Measurements from ENCODE around the gene FHOD3. TPM values are rescaled to one million over a fixed set of nuclear protein-coding genes. Genes with fewer than 3 reads are reported as not detected.

FHOD3 gene
- total RNA-seq, 1 experiment from 2014 or later, result 22.7 TPM

- ATAC-seq, result no peak
- ChIA-PET POLR2A (no interaction called here), CTCF (no interaction called here)
- no peak overlapping the region for H3K4me3 ChIP-seq (ENCODE audit: low read depth in 2 of 2, low read length in 2 of 2)
- H3K9me3 ChIP-seq (ENCODE audit: control insufficient read depth, insufficient read depth, low read depth, low read length), result no peaks in the 10 kb centered on the region
- H3K27ac ChIP-seq (ENCODE audit: low read length), result no peak overlapping the region
- BruUV-seq (replicated peaks), result no TSS peak
- TF ChIP-seq CTCF (IDR thresholded peaks at IDR 0.05) (no peak), TCF7L2 (IDR thresholded peaks at IDR 0.05; ENCODE audit: low read depth, low read length) (no peak), SIN3A (IDR thresholded peaks at IDR 0.05; ENCODE audit: borderline replicate concordance, insufficient read depth, low read depth, low read length) (no peak), REST (IDR thresholded peaks at IDR 0.05; ENCODE audit: insufficient read depth in 1 of 2, low read depth in 2 of 2, low read length in 1 of 2) (no peak), POLR2AphosphoS5 (IDR thresholded peaks at IDR 0.05; ENCODE audit: low read depth, low read length) (no peak)
- in situ Hi-C loops (cut with HindIII; ENCODE audit: low pct_unique_long_range_greater_than_20kb, low sequenced_read_pairs), result no loop called here
- DNase-seq (ENCODE audit: low read depth, low spot score), result no peak
- no peaks in the 10 kb centered on the region for H3K36me3 ChIP-seq (ENCODE audit: control insufficient read depth, insufficient read depth, low read length)
- H3K4me1 ChIP-seq (ENCODE audit: control insufficient read depth, insufficient read depth, low read length), result peaks cover 4% of the 10 kb centered on the region
- no peaks in the 10 kb centered on the region for H3K27me3 ChIP-seq (ENCODE audit: control insufficient read depth, insufficient read depth, low read length)
- intact Hi-C loops (cut with micrococcal nuclease; ENCODE audit: unreplicated experiment), result no loop called here
These were observed 528.0 kb downstream of the FHOD3 start for GRCh38 chr18:36825526-36825925.

GRCh38 chr18:36826556-36826955 is 529.0 kb downstream of the FHOD3 start:
- CTCF ChIA-PET, result no interaction called here
- H3K9me3 ChIP-seq (ENCODE audit: control insufficient read depth, insufficient read depth, low read depth, low read length), result no peaks in the 10 kb centered on the region
- in situ Hi-C loops (cut with HindIII; ENCODE audit: low pct_unique_long_range_greater_than_20kb, low sequenced_read_pairs), result no loop called here
- POLR2A ChIA-PET, result no interaction called here
- DNase-seq (ENCODE audit: low read depth, low spot score) (no peak), ATAC-seq (no peak)
- BruUV-seq (replicated peaks), result no TSS peak
- H3K36me3 ChIP-seq (ENCODE audit: control insufficient read depth, insufficient read depth, low read length), result no peaks in the 10 kb centered on the region
- peaks cover 10% of the 10 kb centered on the region for H3K4me1 ChIP-seq (ENCODE audit: control insufficient read depth, insufficient read depth, low read length)
- no peak for TF ChIP-seq TCF7L2 (IDR thresholded peaks at IDR 0.05; ENCODE audit: low read depth, low read length)
- no peak for TF ChIP-seq CTCF (IDR thresholded peaks at IDR 0.05)
- TF ChIP-seq SIN3A (IDR thresholded peaks at IDR 0.05; ENCODE audit: borderline replicate concordance, insufficient read depth, low read depth, low read length), result no peak
- no peak for TF ChIP-seq REST (IDR thresholded peaks at IDR 0.05; ENCODE audit: insufficient read depth in 1 of 2, low read depth in 2 of 2, low read length in 1 of 2)
- TF ChIP-seq POLR2AphosphoS5 (IDR thresholded peaks at IDR 0.05; ENCODE audit: low read depth, low read length), result no peak
- H3K27ac ChIP-seq (ENCODE audit: low read length), result no peak overlapping the region
- no peak overlapping the region for H3K4me3 ChIP-seq (ENCODE audit: low read depth in 2 of 2, low read length in 2 of 2)
- intact Hi-C loops (cut with micrococcal nuclease; ENCODE audit: unreplicated experiment), result no loop called here
- H3K27me3 ChIP-seq (ENCODE audit: control insufficient read depth, insufficient read depth, low read length), result no peaks in the 10 kb centered on the region

All from Panc1 (cell line).